Eye (tissue), 1 donor: ENCODE results near the gene DKK1.
"Not testable (repeated sequence)": the region's sequence is repeated elsewhere in the genome, so short reads cannot be mapped to it uniquely, and the experiment has no call there.

Experiments used
- DNase-seq: peaks from one replicate; pipeline ENCODE4 v3.0.0-alpha.2; 2015

DKK1 gene

DNA sequence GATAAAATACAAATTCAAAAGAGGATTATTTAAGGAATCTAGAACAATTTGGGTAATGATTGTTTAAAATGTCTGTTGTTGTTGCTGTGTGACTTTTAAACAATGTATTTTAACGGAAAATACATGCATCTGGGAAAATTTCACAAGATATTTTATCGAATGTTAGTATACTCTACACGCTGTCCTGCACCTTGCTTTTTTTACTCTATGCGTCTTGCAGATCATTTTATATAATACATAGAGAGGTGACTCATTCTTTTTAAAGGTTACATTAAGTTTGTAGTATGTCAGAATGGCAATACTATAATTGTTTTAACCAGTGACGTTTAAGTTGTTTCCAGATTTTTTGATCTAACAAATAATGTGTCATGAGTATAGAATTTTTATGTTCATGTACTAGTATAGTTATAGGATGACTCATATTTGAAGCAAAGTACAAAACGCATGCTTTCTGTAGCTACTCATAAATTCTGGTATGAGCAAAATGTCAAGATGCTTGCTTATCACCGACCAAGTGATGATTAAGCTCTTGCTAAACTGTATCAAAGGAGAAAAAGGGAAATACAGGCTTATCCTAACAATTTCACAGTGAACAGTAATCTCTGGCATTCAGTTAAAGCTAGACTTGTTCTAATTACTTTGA, 4.9 kb downstream of the DKK1 start:
- no peak for DNase-seq

DNA sequence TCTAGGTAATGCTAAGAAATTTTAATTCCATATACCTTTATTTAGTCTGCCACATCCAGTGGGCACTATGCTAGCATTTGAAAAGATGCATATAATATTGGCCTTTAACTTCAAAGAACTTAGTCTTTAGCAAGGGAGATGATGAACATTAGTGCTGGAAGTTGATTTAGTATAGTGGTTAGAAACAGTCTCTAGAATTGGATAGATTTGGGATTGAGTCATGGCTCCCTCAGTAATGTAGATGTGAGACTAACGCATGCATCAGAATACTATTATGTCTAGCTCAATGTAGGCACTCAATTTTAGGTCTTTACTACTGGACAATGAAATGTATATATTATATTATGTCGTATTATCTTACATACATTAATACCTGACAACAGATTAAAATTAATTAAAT, 5.8 kb downstream of the DKK1 start:
- DNase-seq, result no peak

DNA sequence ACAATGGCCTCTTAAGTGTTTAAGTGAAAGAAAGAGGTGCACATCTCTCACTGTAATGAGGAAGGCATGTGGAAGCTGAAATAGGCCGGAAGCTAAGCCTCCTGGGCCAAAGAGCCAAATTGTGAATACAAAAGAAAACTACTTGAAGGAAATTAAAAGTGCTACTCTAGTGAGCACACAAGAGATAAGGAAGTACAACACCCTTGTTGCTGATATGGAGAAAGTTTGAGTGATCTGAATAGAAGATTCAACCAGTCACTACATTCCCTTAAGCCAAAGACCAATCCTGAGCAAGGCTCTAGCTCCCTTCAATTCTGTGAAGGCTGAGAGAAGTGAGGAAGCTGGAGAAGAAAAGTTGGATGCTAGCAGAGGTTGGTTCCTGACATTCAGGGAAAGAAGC, 8.2 kb downstream of the DKK1 start:
- DNase-seq, result no peak

DNA sequence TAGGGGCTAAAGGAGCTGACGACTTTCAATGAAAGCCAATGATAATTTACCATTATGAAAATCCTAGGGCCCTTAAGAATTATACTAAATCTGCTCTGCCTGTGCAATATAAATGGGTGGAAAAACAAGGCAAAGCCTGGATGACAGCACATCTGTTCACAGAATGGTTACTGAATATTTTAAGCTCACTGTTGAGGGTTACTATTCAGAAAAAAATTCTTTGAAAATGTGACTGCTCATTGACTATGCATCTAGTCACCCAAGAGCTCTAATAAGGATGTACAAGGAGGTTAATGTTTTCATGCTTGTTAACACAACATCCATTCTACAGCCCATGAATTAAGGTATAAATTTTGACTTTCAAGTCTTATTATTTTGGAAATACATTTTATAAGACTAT, 8.9 kb downstream of the DKK1 start:
- no peak for DNase-seq

DNA sequence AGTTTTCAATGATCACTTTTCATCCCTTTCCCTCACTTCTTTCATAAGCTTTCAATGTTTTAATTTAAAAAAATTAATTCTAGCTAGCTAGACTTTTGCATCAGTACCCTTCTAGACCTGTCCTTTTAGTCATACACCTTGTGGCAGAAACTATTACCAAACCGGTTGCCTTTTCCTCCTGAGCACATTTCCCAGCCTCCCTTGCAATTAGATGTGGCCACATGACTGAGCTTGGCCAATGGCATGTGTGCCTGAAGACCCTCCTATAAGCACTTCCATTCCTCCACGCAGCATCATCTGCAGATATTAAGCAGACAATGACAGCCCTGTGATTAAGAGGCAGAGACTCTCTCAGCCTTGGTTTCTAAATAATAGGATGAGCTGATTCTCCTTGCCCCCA, 12.3 kb downstream of the DKK1 start:
- DNase-seq, result no peak

DNA sequence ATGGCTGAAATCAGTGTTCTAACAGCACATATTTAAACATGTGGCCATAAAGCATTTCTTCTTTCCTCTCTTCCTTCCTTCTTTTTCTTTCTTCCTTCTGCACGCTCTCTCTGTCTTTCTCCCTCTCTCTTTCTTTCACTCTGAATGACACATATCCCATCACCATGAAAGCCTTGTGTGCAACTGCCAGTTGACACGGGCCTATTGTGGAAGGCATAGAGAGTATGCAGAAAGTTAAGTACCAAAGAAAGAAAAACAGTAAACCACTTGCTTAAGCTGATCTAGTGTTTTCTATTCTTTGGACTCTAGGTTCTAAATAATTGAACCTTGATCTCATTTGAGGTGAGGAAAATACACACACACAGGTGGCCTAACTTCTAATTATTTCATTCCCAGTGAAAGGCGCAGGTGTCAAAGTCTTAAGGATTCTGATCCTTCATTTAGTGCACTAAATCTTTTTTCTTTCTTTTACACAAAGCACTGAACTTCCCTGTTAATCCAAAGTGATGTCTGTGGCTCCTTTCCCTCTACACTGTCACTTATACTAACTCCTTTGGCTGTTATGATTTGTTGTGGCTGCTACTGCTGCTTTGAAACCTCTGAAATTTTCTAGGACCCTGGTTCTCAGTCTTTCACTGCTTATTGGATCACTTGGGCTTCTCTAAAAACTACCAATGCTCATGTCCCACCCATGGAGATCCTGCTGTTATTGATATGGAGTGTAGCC, 17.7 kb downstream of the DKK1 start:
- peak; percentile 2 for DNase-seq

DNA sequence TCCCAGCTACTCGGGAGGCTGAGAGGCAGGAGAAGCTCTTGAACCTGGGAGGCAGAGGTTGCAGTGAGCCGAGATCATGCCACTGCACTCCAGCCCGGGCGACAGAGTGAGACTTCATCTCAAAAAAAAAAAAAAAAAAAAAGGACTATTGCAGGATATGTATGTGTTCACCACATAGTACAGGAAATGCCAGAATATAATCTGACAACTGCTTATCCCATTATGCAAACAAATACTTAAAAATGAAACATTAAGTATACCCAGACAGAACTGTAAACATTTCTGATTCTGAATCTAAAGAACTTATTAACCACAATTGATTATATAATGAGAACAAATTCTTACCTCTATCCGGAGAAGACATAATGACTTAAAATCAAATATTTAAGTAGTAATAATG, 18.7 kb downstream of the DKK1 start:
- DNase-seq, result no peak

DNA sequence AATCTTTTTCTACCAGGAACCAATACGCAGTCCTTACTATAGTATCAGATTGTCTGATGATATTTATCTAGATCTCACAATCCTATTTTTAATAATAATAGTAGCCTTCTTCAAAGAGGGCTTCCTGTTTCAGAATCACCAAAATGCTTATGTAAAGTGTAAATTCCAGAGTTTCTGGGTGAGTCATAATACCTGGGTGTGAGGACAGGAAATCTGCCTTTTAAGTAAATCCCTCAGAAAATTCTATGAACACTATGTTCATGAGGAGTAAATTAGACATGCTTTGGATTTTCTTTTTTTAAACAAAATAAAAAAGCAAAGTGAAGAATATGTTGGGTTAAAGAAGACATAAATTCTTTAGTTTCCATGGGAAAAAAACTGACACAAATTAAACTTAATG, 20.5 kb downstream of the DKK1 start:
- DNase-seq, result no peak

DNA sequence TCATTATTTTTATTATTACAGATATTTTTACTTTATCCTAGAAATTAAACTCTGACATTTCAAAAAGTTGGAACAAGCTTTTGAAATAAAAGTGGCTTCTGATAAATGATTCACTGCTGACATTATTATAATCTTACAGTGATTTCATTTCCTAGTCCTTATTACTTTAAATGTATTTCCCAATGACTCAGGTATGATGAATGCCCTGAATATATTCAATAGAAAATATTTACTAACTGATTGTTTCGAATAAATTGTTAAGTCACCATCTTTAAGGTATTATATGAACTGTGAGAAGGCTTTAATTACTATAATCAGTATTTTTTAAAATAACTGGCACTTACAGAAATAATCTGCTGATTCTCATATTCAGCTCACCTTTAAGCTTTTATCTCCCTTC, 21.6 kb downstream of the DKK1 start:
- no peak for DNase-seq

DNA sequence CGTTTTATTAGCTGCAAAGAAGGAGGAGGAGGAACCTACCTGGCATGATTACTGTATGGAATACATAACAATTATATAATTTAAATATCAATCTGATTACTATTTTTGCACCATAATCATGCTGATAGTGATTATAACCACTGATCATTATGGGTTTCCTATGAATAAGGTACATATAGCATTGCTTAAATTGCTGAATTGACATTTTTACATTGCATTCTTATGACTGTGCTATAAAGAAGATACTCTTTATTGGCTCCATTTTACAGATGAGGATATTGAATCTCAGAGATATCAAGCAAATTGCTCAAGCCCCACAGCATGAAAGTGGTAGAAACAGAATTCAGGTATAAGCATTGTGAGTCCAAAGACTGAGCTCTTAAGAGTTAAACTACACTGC, 23.1 kb downstream of the DKK1 start:
- no peak for DNase-seq

DNA sequence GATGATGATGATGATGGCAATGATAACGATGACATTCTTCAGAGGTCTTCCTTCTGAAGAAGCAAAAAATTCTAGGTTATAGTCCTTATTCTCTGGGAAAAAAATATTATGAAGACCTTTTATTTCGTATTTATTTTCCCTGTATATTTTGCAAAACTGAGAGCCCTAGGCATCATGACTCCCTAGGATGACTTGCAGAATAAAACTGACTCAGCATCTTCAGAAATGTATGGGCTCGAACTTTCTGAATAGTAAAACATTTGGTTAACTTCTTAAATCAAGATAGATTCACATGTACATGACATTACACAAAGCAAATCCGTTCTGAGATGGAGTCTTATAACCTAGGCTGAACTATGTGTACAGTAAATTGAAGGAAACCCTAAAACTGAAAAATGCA, 29.4 kb downstream of the DKK1 start:
- DNase-seq, result no peak

DNA sequence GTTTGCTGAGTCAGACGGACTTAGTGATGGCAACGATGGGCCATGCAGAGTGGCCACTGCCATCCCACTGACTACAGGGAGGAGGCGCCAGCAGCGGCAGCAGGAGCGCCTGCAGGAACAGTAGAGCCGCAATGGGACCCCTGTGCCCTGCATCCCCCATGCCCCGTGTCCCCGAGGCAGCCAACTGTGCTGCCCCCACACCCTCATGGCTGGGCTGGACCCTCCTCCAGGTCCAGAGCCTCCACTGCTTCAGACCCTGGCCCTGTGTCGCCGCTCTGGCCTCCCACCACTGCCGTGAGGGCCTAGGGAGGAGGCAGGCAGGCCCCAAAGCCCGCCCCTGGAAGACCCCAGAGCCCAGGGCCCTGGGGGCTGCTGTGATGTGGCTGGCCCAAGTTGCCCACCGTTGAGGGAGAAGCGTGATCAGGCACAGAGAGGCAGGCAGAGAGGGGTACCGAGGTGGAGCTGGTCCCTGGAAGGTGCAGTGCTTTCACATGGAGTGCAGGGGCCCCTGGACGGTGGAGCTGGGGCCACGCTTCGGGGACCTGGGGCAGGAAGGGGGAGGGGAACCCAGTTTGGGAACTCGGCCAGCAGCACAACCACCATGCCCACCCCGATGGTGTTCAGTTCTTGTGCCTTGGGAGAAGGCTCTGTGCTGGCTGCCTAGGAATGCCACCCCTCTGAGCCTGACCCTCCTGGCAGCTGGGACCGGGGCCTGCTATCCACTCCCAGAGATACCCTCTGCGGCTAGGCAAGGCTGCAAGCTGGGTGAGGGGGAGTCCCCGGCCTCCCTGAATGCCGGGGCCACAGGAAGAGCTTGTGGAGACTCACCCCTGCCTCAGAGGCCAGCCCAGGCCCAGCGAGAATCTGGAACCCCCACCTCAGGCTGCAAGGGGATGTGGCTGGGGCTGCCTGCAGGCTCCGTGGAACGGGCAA, 32.6 kb downstream of the DKK1 start:
- no peak for DNase-seq

DNA sequence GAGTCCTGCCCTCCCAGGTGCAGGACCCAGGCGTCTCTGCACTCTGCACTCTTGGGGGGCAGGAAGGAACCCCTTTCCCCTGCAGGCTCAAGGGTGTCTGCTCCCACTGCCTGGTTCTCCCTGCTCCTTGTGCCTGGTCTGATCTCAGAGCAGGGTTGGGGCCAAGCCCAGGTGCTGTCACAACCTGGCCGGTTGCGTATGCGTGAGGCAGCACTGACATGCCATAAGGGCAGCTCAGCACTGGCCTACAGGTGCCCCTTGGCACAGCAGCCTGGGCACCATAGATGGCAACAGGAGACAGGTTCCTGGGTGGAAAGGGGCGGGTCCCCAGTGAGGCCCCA, 33.2 kb downstream of the DKK1 start:
- DNase-seq, result no peak

DNA sequence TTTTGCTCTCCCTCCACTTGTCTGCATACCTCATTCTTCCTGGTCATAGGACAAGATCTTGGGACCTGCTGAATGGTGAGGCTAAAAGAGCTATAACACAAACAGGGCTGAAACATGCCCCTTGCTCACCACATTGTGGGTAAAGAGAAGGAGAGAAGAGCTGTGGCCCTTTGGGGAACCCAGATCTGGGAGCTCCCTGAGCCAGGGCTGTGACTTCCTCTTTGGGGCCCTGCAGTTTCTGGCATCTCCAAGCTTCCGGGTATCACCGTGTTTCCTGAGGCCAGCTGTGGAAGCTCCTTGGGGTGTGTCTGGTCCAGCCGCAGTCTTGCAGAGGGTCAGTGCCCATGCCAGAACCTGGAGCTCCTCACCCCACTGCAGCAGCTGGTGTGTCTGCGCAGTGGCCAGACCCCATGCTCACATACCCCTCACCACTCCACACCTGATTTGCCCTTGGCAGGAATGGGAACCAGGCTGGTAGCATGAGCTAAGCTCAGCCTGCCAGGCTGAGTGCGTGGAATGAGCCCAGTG, 34.0 kb downstream of the DKK1 start:
- no peak for DNase-seq

DNA sequence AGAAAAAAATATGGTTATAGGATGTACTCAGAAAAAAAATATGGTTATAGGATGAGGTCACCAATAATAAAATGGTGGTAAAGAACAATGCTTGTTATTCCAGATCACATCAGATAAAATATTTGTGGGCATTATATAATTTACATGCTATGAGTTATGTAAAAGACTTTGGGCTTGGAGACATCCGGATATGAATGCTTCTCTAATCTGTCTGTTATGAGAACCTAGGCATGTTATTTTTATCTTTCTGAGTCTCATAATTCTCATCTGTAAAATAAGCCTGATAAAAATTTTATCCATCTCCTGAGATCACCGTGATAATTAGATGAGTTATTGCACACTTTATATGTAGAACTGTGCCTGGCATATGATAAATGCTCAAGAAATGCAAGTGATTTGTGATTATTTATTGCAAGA, 37.8 kb downstream of the DKK1 start:
- DNase-seq, result peak; percentile 5

DNA sequence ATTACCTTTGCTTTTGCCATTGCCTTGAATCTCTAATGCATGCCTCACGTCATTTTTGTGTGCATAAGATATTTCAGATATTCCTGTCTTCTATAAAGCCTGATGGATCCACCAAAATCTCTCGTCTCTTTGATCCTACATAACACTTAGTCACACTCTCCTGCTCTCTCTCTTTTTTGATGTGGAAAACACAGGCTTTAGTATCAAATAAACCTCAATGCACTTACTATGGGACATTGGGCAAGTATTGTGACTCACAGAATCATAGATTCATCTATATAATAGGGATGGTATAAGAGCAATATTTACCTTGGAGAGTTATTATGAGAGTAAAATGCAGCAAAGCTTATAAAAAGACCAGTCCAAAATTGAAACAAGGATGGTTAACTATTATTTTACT, 39.1 kb downstream of the DKK1 start:
- DNase-seq, result no peak

DNA sequence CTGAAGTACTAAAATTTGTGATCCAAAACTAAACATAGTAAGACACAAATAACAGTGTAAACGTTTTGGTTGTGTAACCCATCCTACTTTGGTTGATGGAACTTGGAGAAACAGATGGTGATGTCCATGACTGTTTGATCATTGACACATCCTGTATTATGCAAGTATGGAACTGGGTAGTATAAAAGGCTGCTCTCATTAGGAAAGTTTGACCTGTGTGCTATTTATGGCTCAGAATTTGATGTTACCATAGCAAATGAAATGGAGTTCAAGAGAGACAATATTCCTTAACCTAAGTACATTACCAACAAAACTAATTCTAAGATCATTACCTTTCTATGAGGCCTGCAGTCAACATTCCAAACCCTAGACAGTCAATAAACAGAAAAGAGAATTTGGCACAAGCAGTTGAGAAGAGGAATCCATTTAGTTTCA, 39.9 kb downstream of the DKK1 start:
- no peak for DNase-seq

DNA sequence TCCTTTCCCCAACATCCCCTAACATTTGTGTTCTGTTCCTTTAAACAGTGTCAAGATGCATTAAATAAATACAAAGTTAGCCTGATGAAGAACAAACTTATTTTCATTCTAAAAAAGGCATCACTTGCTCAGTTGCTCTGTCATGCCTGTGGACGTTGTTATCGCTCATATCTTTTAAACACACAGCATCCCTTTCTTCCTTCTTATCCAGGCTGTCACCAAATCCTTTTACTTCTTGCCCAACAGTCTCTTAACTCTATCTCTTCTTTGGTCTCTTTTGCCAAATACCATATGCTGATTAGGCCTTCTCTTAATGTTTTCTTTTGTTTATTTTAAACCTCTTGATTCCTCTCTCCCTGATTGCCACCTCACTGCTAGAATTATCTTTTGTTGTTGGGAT, 43.9 kb downstream of the DKK1 start:
- no peak for DNase-seq

DNA sequence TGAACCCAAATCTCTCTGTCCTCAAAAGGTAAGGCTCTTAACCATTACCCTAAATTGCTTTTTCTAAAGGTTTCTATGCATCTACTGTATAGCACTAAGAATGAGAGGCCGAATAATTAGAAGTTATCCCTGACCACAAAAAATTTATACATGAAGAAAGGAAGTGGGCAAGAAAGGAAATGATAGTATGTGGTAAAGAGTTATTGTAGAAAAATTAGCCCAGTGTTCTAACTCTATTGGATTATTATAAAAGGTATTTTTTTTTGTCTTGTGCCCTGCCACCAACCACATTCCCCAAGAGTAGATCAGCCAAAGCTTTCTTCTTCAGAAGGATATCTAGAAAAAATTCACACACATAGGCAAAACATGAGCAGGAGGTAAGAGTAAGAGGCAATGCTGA, 45.4 kb downstream of the DKK1 start:
- DNase-seq, result no peak

DNA sequence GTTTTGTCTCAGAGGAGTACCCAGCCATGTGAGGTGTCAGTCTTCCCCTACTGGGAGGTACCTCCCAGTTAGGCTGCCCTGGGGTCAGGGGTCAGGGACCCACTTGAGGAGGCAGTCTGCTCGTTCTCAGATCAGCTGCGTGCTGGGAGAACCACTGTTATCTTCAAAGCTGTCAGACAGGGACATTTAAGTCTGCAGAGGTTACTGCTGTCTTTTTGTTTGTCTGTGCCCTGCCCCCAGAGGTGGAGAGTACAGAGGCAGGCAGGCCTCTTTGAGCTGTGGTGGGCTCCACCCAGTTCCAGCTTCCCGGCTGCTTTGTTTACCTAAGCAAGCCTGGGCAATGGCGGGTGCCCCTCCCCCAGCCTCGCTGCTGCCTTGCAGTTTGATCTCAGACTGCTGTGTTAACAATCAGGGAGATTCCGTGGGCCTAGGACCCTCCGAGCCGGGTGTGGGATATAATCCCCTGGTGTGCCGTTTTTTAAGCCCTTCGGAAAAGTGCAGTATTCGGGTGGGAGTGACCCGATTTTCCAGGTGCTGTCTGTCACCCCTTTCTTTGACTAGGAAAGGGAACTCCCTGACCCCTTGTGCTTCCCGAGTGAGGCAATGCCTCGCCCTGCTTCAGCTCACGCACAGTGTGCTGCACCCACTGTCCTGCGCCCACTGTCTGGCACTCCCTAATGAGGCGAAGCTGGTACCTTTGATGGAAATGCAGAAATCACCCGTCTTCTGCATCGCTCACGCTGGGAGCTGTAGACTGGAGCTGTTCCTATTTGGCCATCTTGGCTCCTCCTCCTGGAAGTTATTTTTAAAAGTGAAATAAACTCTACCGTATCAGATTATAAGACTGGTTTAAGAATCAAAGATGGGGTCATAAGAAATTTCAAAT, 51.7 kb downstream of the DKK1 start:
- not testable (repeated sequence) for DNase-seq
